ENCODE measurements around the gene CTRL. TPM values are rescaled to one million over a fixed set of nuclear protein-coding genes. Genes with fewer than 3 reads are reported as not detected.

CTRL gene
- 1.1 to 3.1 TPM (median 1.8 TPM) in 5 replicates for total RNA-seq (2022; extraction: Qiagen RNA extraction; ENCODE audit: low read depth)

DNA sequence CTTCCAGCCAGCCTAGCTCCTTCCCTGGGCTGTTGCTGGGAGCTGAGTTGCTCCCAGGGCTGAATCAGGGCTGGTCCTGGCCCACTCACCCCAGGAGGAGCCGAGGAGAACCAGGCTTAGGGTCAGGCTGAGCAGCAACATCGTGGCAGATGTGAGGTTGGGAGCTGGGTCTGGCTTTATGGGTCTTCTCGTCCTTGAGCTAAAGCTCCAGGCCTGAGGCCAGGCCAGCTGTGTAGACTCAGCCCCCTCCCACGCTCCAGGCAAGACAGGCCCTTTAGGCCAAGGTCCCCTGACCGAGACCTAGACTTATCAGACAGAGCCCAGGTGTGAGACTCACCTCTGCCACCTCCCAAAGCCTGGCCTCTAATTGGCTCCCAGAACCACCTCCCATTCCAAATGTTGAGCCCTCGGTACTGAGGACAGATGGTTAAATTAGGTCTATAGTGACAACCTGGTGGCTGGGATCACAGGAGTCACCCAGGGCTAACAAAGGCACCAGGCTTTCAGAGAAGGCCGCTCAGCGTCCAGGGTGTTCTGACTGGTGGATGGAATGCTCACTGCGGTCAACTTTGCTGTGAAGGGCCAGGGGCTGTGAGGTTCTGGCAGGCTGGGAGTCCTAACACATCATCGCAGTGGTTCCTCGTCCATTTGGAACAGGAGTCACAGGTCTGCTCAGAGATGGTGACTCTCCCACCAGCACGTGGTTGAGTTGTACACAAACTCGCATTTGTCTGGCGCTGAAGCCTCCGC is at the start of gene CTRL:
Gene CTRL (minus strand): TSS at position 151 of the 750 bp plus-strand sequence. CDS start 10 bp downstream, at position 141.

DNA sequence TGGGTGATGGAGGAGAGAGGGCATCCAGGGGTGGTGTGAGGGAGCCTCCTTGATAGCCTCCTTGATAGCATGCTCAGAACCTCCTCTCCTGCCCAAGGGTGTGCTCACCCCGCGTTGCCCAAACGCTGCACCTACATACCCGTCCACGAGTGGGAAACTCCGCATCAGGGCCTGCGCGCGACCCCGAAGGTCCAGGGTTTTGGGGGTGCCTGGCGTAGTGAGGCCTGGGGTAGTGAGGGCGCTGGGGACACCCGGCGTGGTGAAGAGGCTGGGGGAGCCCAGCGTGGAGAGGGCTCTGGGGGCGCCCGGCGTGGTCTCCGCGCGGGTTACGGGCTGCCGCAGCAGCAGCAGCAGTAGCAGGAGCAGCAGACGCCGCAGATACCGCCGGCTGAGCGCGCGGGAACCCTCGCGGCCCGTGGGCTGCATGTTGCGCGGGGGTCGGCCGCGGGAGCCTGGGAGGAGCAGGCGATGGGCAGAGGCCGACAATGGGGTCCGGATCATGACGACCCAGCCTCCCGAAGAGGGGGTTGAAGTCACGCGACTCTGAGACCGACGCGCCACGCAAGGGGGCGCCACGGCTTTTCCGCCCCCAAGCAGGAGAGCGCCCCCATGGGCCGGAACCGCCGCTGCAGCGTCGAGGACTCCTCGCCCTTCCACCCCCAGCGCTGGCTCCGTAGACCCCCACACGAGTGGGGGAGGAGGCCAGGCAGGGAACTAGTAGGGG is 48.5 kb upstream of the CTRL start, which contains the start of gene DPEP3:
Gene DPEP3 (minus strand): TSS at position 545 of the 724 bp plus-strand sequence. CDS start 119 bp downstream, at position 426.

DNA sequence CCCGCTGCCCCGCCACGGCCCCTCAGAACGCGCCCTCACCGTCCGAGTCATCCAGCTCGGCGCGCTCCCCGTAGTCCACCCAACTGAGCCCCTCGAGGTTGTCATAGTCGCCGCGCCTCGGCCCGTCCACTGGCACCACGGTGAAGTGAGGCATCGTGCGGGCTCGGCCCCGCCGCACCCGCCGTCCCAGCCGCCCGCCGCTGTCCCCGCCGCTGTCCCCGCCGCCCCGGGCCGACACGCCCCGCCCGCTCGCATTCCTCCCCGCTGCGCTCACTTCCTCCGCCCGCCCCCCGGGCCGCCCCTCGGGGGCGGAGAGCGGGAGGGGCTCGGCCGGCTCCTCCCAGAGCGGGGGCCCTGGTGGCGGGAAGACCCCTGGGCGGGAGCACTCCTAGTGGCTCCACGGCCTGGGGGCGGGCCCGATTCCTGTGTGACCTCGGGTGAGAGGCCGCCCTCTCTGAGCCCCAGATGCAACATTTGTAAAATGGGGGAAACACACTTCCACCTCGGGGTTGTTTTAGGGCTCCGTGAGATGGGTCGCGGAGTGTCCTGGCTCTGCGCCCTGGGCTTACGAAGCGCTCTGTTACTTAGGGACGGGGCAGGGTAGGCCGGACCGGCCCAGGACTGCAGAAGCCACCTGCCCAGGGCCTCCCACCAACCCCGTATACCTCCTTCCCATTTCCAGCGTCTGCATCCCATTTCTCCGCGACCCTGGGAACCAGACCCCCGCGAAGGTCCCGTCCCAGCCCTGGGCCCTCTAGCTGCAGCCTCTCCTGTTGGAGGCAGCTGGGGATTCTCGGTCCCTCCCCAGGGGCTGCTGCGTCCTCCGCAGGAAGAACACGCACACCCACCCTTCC is 37.0 kb upstream of the CTRL start, which contains the start of gene SLC12A4:
Gene SLC12A4 (minus strand): TSS at position 238 of the 854 bp plus-strand sequence. CDS start 84 bp downstream, at position 154.

DNA sequence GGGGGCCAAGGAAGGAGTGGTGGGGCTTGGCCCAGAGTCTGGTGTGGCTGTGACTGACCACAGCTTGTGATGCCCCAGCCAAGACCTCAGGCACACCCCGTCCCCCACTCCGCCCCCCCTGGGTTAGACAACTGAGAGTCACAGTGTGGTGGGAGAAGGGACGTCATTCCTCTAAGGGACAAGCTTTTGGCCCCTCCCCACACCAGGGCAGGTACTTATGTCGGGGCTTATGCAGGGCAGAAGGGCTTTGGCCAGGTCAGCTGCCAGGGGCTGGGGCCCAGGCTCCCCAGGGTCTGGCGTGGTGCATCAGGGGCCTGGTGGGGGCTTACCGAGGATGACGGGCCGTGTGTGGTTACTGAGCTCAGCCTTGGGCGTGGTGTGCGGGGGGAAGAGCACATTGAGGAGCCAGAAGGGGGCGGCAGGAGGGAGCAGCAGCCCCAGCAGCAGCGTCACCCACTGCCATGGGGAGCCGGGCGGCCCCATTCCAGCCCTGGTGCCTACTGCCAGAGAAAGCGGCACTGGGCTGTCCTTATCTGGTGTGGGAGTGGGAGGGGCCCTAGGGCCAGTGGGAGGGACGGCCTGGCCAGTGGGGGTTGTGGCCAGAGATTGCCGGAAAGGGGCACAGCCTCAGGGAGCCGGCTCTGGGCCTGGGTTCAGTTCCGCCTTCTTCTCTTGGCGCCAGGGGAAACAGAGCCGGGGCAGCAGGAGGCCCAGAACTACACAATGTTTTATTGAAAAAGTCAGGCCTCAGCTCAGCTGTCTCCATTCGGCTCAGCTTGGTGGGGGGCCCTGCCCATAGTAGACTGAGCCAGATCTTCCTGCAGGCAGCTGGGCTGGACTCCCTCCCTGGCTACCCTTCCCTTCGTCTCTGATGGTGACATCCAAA is 12.2 kb upstream of the CTRL start, which contains the start of gene LCAT:
Gene LCAT (minus strand): TSS at position 502 of the 886 bp plus-strand sequence. CDS start 19 bp downstream, at position 483.

DNA sequence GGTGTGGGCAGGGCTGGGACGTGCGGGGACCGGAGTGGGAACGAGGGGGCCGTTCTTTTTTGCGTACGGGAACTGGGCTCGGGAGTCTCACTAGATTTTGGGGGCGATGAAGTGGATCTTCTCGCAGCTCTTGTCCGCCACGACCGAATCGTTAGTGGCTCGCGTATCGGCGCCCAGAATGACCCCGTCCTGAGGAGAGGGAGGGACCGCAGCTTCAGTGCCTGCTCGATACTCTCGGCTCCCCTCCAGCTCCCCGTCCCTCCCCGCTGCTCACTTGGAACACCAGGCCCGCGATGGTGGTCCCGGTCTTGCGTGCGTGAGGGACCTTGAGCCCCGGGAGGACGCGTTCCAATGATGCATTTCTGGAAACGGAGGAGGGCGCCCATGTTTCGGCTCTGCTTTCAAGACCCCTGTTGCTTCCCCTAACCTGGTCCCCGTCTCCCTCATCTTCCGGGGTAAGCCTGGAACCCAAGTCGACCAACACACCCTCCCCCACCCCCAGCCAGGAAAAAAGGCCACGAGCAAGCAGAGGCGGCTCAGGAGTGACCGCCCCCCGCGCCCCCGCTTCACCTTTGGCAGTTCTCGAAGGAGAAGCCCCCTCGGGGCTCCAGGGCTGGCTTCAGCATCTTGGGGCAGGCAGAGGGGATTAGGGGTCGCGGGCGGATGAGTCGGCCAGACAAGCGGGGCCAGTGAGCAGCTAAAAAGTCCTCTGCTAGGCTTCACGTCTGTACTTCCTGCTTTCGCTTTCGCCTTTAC is 4.6 kb upstream of the CTRL start, which contains the start of gene PSMB10:
Gene PSMB10 (minus strand): TSS at position 727 of the 756 bp plus-strand sequence. CDS start 101 bp downstream, at position 626.

DNA sequence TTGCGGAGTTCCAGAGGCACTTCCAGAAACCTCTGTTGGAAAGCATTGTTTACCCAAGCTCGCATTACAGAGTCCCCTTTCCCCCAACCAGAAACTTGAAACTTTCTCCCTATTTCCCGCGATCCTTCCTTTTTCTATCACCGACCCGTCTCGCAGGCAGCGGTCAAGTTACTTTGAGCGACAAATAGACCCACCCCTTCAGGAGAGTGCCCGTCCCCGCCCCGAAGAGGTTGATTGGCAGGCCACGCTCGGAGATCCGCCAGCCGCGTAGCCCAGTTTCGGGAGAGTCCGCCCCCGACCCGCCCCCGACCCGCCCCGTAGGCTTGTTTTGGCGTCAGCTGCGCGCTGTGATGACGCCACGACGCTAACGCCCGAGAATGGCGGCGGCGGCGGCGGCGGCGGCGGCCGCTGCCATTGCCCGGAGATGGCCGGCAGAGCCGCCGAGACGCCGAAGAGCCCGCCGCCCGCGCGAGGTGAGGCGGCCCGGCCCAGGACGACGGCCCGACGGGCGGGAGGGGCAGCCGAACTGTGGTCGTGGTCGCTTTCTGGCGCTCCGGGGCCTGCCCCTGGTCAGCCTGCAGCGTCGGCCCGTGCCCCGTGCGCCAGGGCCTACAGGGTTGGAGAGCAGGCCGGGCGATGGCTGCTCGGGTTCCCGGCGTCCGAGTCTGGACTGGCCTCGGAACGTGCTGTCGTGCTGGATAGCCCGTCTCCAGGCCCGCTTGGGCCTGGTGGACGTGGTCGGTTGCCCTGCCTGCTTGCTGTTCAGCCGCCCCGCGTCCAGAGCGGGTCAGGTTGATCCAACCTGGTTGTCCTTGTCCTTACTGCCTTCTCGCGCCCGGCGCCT is 38.5 kb downstream of the CTRL start, which contains the start of gene PSKH1:
Gene PSKH1 (plus strand): TSS at position 356 of the 844 bp plus-strand sequence. CDS start 15,496 bp downstream, outside the sequence.

DNA sequence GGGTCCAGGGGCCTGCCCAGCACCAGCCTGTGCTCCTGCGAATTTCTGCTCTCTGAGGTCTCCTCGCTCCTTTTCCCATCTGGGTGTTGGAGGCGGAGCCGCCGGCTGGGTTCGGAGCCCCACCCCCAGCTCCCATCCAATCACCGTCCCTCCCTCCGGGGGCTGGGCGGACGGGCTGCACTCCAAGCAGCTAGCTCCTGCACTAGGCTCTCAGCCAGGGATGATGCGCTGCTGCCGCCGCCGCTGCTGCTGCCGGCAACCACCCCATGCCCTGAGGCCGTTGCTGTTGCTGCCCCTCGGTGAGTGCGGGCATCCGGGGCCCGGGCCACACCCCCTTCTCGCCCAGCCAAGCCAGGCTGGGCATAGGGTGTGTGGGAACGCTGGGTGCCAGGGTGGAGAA is 47.0 kb downstream of the CTRL start, which contains the start of gene NRN1L:
Gene NRN1L (plus strand): TSS at position 202 of the 400 bp plus-strand sequence. CDS start 19 bp downstream, at position 221.

Other genes with a start within 250 kb of the CTRL start
- 16.9 to 17.9 TPM (median 17.0 TPM) in 5 replicates for gene GFOD2, start 212.5 kb downstream of the CTRL start, total RNA-seq (2022; extraction: Qiagen RNA extraction; ENCODE audit: low read depth)
- gene RANBP10, start 125.3 kb downstream of the CTRL start, total RNA-seq (2022; extraction: Qiagen RNA extraction; ENCODE audit: low read depth): 8.1 to 9.9 TPM (median 8.8 TPM) in 5 replicates
- 0.33 to 0.71 TPM (median 0.46 TPM) in 5 replicates for gene TSNAXIP1, start 125.0 kb downstream of the CTRL start, total RNA-seq (2022; extraction: Qiagen RNA extraction; ENCODE audit: low read depth)
- gene THAP11, start 89.5 kb downstream of the CTRL start, total RNA-seq (2022; extraction: Qiagen RNA extraction; ENCODE audit: low read depth): 27.0 to 43.3 TPM (median 40.3 TPM) in 5 replicates
- gene NUTF2, start 84.9 kb downstream of the CTRL start, total RNA-seq (2022; extraction: Qiagen RNA extraction; ENCODE audit: low read depth): 237 to 270 TPM (median 244 TPM) in 5 replicates
- 23.0 to 30.4 TPM (median 28.9 TPM) in 5 replicates for gene CENPT, start 84.2 kb downstream of the CTRL start, total RNA-seq (2022; extraction: Qiagen RNA extraction; ENCODE audit: low read depth)
- gene EDC4, start 58.8 kb downstream of the CTRL start, total RNA-seq (2022; extraction: Qiagen RNA extraction; ENCODE audit: low read depth): 50.7 to 67.5 TPM (median 64.8 TPM) in 5 replicates
- not detected in 5 replicates for gene NRN1L, start 47.0 kb downstream of the CTRL start, total RNA-seq (2022; extraction: Qiagen RNA extraction; ENCODE audit: low read depth)
- 10.0 to 16.2 TPM (median 15.6 TPM) in 5 replicates for gene PSKH1, start 38.6 kb downstream of the CTRL start, total RNA-seq (2022; extraction: Qiagen RNA extraction; ENCODE audit: low read depth)
- gene PSMB10, start 5.0 kb upstream of the CTRL start, total RNA-seq (2022; extraction: Qiagen RNA extraction; ENCODE audit: low read depth): 41.8 to 55.9 TPM (median 52.2 TPM) in 5 replicates
- 5.1 to 12.7 TPM (median 10.8 TPM) in 5 replicates for gene LCAT, start 12.3 kb upstream of the CTRL start, total RNA-seq (2022; extraction: Qiagen RNA extraction; ENCODE audit: low read depth)
- gene SLC12A4, start 36.8 kb upstream of the CTRL start, total RNA-seq (2022; extraction: Qiagen RNA extraction; ENCODE audit: low read depth): 21.7 to 31.2 TPM (median 23.7 TPM) in 5 replicates
- gene DPEP3, start 48.6 kb upstream of the CTRL start, total RNA-seq (2022; extraction: Qiagen RNA extraction; ENCODE audit: low read depth): not detected in 5 replicates
- not detected in 5 replicates for gene DPEP2, start 67.6 kb upstream of the CTRL start, total RNA-seq (2022; extraction: Qiagen RNA extraction; ENCODE audit: low read depth)
- not detected in 5 replicates for gene DPEP2NB, start 84.0 kb upstream of the CTRL start, total RNA-seq (2022; extraction: Qiagen RNA extraction; ENCODE audit: low read depth)
- 18.0 to 23.0 TPM (median 20.5 TPM) in 5 replicates for gene DDX28, start 91.4 kb upstream of the CTRL start, total RNA-seq (2022; extraction: Qiagen RNA extraction; ENCODE audit: low read depth)
- 17.4 to 18.0 TPM (median 18.0 TPM) in 5 replicates for gene DUS2, start 91.4 kb upstream of the CTRL start, total RNA-seq (2022; extraction: Qiagen RNA extraction; ENCODE audit: low read depth)
- 12.9 to 16.5 TPM (median 16.2 TPM) in 5 replicates for gene NFATC3, start 153.5 kb upstream of the CTRL start, total RNA-seq (2022; extraction: Qiagen RNA extraction; ENCODE audit: low read depth)